M059J (cell line): ENCODE measurements around the gene DIP2A. TPM values are rescaled to one million over a fixed set of nuclear protein-coding genes. Genes with fewer than 3 reads are reported as not detected.
"Not testable (repeated sequence)": the region's sequence is repeated elsewhere in the genome, so short reads cannot be mapped to it uniquely, and the experiment has no call there.

Source experiments
- DNase-seq: peaks from one replicate; pipeline ENCODE4 v3.0.0-alpha.2; 2012; ENCODE audit warnings: low read depth
- total RNA-seq: library from RNA; depleted of rRNA; stranded (reverse); fragments of >200 nt; shearing (Covaris generic); gene quantifications from 2 replicates; pipeline ENCODE4 v1.2.3, GENCODE V29; 2014

DIP2A gene
- total RNA-seq, 1 experiment from 2014 or later: 20.6 TPM

- no peak for DNase-seq
These were observed 32.2 kb upstream of the DIP2A start for GRCh38 chr21:46426313-46427046.

- DNase-seq: no peak
These were observed 31.2 kb upstream of the DIP2A start for GRCh38 chr21:46427516-46427915.

- no peak for DNase-seq
These were observed 30.4 kb upstream of the DIP2A start for GRCh38 chr21:46428286-46428685.

- no peak for DNase-seq
These were observed 29.5 kb upstream of the DIP2A start for GRCh38 chr21:46428987-46429710.

GRCh38 chr21:46429754-46430681 is 28.7 kb upstream of the DIP2A start:
- no peak for DNase-seq

DNA sequence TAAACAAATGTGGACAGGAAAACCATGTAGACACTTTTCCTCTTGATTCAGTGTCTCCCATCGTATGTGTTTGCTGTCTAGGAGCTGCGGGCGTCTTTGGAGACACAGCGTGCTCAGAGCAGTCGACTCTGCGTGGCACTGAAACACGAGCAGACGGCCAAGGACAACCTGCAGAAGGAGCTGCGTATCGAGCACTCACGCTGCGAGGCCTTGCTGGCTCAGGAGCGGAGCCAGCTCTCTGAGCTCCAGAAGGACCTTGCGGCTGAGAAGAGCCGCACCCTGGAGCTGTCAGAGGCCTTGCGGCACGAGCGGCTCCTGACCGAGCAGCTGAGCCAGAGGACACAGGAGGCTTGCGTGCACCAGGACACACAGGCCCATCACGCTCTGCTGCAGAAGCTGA is 27.2 kb upstream of the DIP2A start:
- DNase-seq: no peak

DNA sequence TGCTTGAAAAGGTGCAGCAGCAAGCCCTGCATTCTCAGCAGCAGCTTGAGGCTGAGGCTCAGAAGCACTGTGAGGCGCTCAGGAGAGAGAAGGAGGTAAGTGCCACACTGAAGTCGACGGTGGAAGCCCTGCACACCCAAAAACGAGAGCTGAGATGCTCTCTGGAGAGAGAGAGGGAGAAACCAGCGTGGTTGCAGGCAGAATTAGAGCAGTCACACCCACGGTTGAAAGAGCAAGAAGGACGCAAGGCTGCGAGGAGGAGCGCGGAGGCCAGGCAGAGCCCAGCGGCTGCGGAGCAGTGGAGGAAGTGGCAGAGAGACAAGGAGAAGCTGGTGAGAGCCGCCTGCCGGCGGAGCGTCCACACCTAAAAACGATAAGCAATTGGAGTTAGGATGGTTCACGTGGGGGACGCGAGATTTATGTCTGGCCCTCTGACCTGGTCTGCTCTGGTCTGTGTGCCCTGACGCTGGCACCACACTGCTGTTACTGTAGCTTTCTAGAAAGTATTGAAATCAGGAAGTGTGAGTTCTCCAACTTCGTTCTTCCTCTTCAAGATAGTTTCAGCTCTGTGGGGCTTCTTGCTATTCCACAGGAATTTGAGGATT is 26.7 kb upstream of the DIP2A start:
- DNase-seq: no peak

DNA sequence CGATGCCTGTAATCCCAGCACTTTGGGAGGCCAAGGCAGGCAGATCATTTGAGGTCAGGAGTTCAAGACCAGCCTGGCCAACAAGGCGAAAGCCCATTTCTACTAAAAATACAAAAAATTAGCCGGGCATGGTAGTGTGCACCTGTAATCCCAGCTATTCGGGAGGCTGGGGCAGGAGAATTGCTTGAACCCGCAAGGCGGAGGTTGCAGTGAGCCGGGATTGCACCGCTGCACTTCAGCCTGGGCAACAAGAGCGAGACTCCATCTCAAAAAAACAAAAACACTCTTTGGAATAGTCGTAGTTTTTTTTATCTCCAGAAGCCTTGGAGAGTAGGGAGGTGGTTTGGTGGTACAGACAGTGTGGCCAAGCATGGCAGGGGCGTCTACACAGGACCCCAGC is 25.6 kb upstream of the DIP2A start:
- not testable (repeated sequence) for DNase-seq

DNA sequence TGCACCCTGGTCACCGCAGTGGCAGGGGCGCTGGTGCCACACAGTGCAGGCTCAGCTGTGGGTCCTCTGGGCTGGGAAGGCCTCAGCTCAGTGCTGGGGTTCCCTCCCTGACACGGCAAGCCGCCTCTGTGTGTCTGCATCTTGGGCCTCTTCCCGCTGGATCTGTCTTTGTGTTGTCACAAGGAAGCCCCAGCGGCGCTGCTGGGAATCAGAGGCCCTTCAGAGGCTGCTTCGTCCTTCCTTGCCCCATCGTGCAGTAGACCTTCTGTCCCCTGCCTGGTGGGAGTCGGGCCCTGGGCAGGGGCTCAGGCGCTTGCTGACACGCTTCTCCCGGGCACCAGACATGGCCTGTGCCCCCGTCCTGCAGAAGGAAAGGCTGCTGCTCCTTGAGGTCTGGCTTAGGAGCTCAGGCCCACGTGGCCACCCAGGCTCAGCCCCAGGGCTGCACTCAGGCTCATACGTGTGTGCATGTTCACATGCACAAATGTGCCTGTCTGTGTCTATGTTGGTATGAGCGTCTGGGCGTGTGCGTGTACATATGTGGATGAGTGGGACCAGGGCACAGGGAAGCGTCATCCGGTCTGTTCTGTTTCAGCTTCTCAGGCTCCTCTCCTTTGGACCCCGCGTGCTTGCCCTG is 24.3 kb upstream of the DIP2A start:
- no peak for DNase-seq

GRCh38 chr21:46435786-46436227 is 22.9 kb upstream of the DIP2A start:
- no peak for DNase-seq

GRCh38 chr21:46436621-46437020 is 22.1 kb upstream of the DIP2A start:
- DNase-seq: no peak

- DNase-seq: no peak
These were observed 21.6 kb upstream of the DIP2A start for GRCh38 chr21:46437096-46437498.

DNA sequence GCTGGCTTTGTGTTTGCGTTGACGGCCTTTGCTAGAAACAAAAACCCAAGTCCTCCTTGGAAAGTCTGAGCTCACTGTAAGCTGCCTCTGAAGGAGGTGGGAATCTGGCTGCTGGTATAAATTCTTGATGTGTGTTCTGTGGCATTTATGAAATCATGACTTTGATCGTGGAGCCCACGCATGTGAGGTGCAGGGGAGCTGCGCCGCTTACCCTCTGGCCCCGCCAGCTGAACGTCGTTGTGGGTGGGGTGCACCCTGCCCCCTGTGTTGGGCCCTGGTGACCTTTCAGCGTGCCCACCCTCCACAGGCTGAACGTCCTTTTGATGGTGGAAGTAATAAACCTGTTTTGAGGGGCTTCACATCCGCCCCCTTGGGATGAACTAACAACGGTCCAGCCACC is 21.2 kb upstream of the DIP2A start:
- DNase-seq: no peak

- no peak for DNase-seq
These were observed 20.4 kb upstream of the DIP2A start for GRCh38 chr21:46438241-46438640.

DNA sequence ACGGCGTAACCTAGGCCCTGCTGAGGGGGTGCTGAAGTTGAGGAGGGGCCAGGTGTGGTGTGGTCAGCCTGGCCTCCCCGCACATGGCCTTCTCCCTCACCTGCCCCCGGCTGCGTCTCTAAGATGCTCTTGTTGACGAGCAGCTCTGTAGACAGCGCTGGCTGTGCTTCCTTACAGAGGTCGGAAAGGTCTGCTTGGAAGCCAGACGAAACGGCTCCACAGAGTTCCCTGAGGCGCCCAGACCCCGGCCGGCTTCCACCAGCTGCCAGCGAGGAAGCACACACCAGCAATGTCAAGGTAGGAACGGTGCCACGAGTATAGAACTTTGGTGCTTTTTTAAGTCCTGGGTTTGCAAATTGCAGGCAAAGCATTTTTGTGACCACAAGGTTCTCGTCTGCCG is 18.8 kb upstream of the DIP2A start:
- DNase-seq: no peak

GRCh38 chr21:46441331-46441730 is 17.4 kb upstream of the DIP2A start:
- no peak for DNase-seq

DNA sequence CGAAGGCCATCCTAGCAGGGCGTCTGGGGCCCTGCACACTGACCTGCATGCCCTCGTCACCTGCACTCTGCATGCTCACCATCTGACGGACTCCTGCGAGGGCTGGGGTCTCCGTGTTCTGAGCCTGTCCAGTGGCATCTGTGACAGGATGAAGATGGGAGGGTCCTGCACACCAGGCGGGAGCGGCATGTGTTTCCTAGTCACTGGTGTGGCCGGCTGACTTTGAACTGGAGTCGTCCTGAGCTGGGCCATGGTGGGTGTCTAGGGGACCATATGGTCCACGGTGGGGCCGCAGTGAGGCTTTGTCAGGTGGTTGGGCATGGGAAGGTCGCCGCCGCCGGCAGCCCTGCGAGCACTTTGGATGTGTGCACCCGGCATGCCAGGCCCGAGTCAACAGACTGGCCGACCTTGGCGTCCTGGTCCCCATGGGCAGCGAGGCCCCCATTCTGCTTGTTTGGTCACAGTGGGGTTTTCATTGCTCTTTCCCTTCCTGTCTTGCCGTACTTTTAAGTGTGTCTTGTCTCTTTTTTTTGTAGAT is 16.7 kb upstream of the DIP2A start:
- no peak for DNase-seq

- no peak for DNase-seq
These were observed 15.8 kb upstream of the DIP2A start for GRCh38 chr21:46442938-46443337.

- no peak for DNase-seq
These were observed 14.8 kb upstream of the DIP2A start for GRCh38 chr21:46443910-46444309.

GRCh38 chr21:46448108-46448507 is 10.6 kb upstream of the DIP2A start:
- DNase-seq: no peak

- peak; percentile 15 for DNase-seq
These were observed 9.8 kb upstream of the DIP2A start for GRCh38 chr21:46448855-46449254.
